Stimulated activated CD8-positive, alpha-beta memory T cell treated with anti-CD3 and anti-CD28 coated beads, Interleukin-4, amount 100 ng/mL, for 48 hours (primary cell): ENCODE data around the gene AHCYL2.

Source experiments
- DNase-seq: peaks from one replicate; pipeline ENCODE4 v3.0.0-alpha.2; 2020

The AHCYL2 gene

DNA sequence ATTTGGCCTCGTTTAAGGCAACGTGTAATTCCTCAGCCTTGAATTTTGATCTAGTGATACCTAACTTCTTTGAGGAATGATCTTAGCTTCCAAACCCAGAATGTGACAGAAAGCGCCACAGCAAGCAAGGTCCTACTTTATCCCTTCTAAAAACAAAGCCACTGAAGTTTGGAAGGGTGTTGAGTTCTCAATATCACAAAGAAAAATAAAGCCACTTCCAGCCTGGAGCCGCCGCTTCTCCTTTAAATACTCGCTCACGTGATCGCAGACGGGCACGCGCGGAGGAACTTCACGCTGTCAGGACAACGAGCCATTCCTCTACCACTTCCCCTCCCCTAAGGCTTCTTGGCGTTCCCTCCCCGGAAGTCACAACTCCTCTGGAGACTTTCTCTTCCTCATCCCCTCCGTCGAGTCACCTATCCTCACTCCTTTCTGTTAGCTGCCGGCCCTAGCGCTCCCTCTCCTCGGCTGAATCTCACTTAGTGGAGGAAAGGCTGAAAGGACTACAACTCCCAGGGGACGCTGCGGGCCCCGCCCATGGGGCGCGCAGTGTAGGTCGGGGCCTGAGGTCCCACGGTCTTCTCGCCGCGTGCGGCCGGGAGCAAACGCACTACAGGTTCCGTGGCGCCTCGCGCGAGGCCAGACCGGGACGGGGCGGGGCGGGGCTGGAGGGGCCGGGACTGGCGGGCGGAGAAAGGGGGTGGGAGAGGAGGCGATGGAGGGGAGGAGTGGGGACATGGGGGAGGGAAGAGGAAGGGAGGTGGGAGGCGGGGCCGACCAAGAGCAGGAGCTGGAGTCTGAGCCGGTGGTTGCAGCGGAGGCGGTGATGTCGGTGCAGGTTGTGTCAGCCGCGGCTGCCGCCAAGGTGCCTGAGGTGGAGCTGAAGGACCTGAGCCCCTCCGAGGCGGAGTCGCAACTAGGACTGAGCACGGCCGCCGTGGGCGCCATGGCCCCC lies at the start of gene AHCYL2:
Gene AHCYL2 (plus strand): TSS at position 780 of the 955 bp plus-strand sequence.
- DNase-seq: peak; percentile 96

DNA sequence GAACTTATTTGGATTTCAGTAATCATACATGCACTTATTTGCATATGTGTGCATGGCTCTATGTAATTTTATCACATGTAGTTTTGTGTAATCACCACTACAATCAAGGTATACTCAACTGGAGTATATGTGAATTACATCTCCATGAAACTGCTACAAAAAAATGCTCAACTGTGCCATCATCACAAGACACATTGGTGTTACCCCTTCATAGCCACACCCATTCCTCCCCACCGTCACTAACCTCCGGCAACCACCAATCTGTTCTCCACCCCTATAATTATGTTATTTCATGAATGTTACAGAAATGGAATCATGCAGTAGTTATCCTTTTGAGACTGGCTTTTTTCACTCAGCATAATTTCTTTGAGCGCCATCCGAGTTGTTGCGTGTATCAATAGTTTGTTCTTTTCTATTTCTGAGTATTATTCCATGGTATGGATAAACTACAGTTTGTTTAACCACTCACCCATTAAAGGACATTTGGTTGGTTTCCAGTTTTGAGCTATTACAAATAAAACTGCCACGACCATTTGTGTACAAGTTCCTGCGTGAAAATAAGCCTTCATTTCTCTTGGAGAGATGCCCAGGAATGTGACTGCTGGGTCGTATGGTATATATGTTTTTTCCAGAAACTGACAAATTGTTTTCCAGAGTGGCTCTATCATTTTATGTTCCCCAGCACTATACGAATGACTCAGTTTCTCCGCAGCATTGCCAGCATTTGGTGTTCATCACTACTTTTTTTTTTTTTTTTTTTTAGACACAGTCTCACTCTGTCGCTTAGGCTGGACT lies 47.7 kb upstream of the AHCYL2 start:
- DNase-seq: no peak

DNA sequence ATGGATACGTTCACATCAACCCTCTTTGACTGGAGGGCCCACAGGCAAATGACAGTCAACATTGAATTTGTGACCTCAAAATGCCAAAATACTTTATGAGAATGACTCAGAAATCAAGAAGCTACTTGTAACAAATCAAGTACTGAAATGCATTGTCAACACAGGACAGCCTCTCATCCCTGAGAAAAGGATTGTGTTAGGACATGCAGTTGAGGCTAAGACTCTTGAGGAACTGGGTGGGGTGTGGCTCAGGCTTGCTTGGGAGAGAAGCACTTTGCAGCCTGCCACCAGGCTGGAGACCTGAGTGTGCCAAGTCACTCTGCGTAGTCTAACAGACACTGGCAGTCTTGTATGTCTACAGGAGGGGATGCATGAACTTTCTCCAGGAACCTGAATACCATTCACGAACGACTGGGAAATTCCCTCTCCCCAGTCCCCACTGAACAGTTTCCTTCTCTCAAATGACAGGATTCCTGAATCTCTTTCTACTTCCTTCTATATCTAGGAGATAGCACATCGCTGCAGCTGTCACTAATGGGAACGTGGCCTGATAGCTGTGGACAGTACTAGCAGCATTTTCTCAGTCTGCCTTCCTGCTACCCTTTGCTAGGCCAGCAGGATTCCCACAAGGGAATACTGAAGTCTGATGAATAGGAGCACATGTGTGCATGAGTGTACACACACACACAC lies 39.7 kb upstream of the AHCYL2 start:
- no peak for DNase-seq

DNA sequence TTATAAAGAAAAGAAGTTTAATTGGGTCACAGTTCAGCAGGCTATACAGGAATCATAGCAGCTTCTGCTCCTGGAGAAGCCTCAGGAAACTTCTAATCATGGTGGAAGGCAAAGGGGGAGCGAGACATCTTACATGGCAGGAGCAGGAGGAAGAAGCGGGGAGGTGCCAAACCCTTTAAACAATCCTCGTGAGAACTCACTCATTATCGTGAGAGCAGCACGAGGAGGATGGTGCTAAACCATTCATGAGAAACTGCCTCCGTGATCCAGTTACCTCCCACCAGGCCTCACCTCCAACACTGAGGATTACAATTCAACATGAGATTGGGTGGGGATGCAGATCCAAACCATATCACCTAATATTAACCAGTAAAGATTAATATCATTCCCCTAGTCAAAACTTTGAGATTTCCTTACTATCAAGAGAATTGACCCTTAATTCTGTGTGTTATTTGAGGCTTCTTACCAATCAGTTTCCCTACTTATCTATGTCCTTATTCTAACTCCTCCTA lies 38.0 kb upstream of the AHCYL2 start:
- no peak for DNase-seq

DNA sequence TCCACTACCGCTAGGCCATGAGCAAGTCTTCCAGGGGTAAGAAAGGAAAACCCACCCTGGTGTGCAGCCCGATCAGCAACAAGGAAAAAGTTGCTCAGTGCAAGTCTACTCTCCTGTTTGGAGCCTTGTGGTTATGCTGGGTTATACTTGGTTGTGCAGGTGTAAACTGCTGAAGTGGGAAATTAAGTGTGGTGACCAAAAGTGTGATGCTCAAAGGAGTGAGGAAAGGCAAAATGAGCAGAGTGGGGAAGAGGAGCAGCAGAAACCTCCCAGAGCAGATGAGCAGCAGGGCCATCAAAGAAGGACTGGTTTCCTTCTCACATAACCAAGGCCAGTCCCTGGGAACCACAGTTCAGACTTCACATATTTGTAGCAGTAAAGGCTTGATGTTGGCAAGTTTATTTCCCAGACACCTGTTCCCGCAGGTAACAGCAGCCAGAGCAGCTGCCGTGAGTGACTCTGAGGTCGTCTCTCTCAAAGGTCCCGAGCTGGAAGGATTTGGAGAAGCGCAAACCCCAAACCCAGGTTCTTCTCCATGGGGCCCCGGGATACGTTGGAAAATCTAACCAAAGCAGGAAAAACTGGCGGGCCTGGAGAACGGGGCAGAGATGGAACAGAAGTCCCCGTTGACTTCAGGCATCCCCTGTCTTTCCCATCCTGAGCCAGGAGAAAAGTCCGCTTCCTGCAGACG lies 37.0 kb upstream of the AHCYL2 start:
- DNase-seq: no peak

DNA sequence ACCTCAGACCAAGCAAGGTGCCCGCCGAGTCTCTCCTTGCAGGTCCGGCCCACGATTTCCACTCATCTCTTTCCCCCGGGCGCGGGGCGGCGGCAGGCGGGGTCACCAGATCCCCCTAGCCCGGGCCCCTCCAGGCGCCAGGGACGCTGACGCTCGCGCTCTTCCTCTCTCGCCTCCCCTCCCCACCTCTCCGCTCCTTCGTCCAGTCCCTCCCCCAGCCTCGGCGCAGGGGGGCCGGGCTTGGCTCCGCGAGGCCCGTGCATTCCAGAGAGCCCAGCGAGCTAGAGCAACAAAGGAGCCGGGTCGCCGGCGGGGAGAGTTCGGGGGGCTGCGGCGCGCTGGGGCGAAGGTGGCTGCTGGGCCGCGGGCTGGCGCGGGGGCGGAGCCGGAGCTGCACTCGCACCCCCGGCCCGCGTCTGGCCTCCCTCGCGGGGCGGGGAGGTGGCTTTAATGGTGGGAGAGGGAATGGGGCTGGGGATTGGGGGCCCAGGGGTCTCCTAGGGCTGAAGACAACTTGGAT lies 36.4 kb upstream of the AHCYL2 start, which contains the start of gene SMO:
Gene SMO (plus strand): TSS at position 262 of the 520 bp plus-strand sequence. CDS start 519 bp downstream, outside the sequence.
- no peak for DNase-seq

DNA sequence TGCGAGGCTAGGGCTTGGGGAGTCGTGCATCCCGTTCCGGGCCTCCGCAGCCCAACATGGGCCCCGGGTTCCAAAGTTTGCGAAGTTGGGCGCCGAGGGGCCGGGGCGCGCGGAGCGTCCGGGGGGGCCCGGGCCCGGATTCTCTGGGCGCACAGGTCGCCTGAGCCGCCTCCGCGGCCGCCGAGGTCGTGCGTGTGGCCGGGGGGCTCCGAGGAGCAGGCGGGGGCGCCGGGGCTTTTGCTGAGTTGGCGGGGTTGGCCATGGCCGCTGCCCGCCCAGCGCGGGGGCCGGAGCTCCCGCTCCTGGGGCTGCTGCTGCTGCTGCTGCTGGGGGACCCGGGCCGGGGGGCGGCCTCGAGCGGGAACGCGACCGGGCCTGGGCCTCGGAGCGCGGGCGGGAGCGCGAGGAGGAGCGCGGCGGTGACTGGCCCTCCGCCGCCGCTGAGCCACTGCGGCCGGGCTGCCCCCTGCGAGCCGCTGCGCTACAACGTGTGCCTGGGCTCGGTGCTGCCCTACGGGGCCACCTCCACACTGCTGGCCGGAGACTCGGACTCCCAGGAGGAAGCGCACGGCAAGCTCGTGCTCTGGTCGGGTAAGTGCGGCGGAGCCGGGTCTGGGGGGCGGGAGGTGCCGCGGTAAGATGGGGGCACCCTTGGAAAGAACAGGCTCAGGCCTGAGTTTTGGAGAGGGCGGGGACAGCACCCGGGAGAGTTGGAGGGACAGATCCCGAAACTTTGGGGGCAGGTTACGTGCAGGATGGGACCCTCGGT lies 35.8 kb upstream of the AHCYL2 start:
- no peak for DNase-seq

DNA sequence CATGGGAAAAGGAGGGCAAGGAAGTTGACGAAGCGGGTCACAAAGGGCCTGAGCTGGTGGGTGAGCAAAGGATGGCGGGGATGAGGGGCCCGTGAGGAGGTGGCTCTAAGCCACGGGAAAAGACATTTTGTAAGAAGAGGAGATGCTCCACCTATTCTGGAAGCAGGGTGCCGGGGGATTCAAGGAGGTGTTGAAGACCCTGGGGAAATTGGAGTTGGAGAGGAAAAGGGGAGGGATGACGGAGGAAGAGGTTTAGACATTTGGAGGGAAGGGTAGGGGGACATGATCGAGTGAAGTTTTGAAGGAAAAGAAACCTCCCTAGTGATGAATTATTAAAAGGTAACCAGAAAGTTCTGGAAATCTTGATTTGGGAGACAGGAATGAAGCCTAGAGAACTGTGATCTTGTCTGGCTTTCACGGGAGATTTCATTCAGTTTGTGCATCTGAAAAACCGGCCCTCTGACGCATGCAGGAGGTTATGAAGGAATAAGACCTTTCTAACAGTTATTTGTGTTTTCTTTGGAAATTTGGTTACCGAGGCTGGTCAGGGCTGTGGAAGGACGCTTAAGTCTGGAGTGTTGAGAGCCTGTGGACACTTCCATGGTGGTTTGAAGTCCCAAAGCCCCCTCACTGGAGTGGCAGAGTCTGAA lies 35.0 kb upstream of the AHCYL2 start:
- no peak for DNase-seq

DNA sequence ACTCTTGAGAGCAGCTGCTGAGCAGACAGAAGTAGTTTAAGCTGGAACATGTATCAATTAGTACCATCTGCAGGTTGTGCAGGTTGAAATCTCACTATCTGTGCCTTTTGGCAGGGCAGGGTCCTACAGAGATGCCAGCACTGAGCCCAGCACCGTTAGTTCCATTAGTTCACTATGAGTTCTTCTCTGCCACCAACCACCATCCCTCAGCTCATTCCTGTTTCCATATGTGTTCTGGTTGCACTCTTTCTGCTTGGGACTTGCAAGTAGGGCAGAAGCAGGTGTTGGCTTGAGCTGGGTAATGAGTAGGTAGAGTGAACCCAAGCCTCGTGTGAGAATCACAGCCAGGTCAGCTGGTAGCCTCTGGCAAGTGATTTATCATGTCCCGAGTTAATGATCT lies 33.6 kb upstream of the AHCYL2 start:
- no peak for DNase-seq

DNA sequence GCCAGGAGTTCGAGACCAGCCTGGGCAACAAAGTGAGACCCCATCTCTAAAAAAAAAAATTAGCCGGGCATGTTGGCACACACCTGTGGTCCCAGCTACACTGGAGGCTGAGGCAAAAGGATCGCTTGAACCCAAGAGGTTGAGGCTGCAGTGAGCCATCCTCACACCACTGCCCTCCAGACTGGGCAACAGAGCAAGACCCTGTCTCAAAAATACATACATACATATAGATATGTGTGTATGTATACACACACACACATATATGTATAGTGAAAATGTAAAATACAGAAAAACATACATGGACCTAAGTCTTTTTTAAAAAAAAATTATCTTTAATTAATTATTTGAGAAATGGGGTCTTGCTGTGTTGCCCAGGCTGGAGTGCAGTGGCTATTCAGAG lies 30.9 kb upstream of the AHCYL2 start:
- DNase-seq: no peak

DNA sequence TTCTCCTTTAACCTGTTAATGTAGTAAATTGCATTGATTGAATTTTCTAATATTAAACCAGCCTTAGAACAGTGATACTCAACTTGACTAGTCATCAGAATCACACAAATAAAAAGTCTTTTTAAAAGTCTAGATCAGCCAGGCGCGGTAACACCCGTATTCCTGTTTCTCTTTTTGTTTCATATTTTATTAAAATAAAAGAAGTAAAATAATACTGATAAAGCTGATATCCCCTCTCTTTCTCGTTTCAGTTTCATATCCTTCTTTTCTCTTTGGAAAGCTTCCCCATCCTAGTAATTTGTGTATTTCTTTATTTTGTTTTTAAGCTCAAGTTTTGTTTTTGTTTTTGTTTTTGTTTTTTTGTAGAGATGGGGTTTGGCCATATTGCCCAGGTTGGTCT lies 27.1 kb upstream of the AHCYL2 start:
- no peak for DNase-seq

DNA sequence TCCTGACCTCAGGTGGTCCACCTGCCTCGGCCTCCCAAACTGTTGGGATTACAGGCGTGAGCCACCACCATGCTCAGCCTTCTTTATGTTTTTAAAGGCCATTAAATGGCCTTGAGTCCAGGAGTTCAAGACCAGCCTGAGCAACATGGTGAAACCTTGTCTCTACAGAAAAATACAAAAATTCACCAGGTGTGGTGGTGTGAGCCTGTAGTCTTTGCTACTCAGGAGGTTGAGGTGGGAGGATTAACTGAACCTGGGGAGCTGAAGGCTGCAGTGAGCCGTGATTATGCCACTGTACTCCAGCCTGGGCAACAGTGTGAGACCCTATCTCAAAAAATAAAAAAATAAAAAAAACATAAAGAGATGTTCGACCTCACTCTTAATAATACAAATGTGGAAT lies 25.4 kb upstream of the AHCYL2 start:
- no peak for DNase-seq

DNA sequence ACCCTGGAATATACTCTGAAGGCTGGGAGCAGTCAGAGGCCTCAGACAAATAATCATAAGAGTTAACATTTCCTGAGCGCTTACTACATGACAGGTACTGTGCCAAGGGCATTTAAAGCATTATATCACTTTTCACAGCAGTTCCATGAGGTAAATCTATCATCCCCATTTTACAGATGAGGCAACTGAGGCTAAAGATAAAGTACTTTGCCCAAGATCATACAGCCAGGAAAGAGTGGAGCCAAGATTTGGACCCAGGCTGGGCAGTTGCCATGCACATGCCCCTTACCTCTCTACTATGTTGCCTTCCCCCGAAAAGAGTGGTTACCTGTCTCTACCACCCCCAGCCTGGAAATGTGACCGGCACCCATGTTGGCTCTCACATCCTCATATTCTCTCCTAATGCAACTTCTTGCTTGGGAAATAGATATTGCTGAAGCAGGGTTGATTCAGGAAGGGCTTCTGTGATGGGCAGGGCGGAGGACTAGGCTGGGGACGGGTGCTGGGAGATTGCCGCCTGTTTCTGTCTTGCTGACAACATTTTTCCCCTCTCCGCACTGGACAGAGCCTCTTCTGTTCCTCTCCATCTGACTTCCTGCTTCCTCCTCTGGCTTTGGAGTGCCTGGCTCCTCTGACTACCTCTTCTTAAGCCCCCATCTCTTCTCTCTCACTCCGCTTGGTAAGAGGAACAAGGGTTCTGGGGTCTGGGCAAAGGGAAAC lies 22.6 kb upstream of the AHCYL2 start:
- no peak for DNase-seq

DNA sequence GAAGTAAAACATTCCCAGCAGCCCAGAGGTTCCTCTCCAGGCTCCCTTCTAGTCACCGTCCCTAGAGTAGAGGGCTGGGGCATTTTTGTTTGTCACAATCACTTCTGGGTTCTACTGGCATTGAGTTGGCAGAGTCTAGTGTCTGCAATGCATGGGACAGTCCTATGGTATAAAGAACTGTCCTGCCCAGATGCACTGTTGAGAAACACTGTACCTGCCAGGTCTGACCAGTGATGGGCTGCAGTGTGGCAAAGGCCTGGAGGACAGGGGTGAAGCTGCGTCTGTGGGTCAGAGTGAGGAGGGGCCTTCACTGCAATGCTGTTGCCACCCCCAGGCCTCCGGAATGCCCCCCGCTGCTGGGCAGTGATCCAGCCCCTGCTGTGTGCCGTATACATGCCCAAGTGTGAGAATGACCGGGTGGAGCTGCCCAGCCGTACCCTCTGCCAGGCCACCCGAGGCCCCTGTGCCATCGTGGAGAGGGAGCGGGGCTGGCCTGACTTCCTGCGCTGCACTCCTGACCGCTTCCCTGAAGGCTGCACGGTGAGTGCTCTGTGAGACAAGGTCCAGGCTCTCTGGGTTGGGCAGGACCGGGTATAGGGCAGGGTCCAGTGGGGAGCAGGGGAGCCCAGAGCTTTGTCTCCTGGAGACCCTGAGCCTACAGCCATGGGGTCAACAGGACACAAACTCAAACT lies 21.6 kb upstream of the AHCYL2 start:
- no peak for DNase-seq

DNA sequence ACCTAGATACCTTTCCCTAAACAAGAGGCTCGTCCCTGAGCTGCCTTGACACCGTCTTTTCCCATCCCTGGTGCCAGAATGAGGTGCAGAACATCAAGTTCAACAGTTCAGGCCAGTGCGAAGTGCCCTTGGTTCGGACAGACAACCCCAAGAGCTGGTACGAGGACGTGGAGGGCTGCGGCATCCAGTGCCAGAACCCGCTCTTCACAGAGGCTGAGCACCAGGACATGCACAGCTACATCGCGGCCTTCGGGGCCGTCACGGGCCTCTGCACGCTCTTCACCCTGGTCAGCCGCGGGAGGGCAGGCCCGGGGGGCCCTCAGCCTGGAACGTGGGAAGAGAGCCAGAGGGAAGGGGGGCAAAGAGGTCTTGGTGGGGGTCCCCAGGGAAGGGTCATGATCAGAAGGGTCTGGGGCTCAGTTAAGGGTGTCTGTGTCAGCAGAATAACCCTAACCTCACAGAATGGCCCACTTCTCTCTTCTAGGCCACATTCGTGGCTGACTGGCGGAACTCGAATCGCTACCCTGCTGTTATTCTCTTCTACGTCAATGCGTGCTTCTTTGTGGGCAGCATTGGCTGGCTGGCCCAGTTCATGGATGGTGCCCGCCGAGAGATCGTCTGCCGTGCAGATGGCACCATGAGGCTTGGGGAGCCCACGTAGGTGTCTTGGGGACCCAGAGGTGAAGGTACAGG lies 19.6 kb upstream of the AHCYL2 start:
- DNase-seq: no peak

DNA sequence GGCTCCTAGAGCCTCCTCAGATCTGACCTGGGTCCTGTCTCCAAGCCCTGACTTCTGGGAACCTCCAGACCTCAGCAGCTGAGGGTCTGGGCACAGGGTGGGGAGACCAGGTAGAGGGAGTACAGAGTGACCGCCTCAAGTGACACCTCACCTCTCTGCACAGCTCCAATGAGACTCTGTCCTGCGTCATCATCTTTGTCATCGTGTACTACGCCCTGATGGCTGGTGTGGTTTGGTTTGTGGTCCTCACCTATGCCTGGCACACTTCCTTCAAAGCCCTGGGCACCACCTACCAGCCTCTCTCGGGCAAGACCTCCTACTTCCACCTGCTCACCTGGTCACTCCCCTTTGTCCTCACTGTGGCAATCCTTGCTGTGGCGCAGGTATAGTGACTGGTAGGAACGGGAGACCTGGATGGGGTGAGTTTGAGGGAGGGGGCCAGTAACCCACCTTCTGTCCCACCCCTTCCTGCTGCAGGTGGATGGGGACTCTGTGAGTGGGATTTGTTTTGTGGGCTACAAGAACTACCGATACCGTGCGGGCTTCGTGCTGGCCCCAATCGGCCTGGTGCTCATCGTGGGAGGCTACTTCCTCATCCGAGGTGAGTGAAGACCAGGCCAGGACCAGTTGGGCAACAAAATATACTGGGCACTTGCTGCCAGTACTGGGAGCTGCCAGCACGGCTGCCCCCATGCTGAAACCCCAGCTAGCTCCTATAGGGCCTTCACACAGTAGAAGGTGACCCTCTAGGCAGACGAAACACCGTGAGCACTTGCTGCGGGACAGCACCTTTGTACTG lies 18.6 kb upstream of the AHCYL2 start:
- no peak for DNase-seq

DNA sequence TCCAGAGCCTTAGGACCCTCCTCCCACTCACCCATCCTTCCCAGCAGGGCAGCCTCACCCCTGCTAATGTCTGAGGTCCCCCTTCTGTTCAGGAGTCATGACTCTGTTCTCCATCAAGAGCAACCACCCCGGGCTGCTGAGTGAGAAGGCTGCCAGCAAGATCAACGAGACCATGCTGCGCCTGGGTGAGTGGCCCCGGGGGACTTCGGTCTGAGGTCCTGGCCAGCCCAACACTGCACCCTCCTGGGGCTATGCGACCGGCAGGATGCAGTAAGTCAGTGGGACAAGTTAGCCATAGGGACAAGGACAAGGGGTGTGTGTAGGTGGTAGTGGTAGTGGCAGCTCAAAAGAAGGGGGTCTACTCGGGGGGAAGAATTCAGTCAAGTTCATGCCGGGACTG lies 16.2 kb upstream of the AHCYL2 start:
- no peak for DNase-seq
